GM18520 (cell line): ENCODE measurements around the gene FZD10.

Experiments
- ATAC-seq: cut with Tn5 transposase; IDR thresholded peaks from one replicate; pipeline ENCODE4 v1.9.1; 2021; ENCODE audit not compliant: unreplicated experiment

Gene FZD10

DNA sequence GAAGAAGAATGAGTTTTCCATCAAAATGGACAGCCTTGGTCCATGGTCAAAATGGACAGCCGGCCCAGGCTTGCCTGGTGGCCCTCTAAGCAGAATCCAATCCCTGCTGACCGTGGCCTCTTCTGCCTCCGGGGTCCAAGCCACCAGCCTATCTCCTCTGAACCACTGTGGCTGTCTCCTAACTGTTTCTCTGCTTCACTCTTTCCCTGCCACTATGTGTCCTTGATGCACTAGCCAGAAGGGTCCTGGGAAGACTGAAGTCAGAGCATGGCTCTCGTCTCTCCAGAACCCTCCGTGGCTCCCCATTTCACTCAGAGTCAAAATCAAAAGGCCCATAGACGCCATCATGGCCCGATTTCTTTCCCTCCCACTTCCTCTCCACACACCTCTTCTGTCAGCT, 8.5 kb upstream of the FZD10 start:
- ATAC-seq = no peak

DNA sequence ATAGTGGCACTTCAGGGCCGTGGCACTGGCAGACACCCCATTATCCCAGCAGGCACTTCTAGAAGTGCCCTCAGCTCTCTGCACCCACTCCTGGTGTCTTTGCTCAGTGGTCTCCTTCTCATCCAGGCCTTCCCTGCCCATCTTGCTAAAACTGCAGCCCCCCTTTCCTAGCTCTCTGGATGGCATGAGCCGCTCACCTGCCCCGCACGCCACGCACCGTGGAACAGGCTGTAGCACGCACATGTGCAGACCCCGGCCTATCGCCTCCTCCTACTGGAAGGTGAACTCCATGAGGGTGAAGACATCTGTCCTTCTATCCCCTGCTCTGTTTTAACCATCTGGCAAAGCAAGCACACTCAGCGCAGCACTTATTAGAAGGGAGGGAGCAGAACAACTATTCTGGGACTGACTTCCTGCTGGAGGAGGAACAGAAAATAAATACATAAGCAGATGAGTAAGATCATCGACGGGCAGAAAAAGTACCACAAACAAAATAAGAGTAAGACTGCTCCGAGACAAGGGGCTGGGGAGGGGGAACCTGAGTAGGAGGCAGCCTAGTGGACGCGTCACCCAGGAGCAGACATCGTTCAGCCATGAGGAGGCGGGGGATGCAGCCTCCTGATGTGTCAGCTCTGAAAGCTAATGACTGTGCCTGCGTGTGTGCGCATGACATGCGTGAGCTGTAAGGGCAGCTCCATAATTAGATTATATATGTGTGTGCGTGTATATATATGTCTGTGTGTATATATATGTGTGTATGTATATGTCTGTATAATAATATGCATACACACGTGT, 7.8 kb upstream of the FZD10 start:
- ATAC-seq = no peak

DNA sequence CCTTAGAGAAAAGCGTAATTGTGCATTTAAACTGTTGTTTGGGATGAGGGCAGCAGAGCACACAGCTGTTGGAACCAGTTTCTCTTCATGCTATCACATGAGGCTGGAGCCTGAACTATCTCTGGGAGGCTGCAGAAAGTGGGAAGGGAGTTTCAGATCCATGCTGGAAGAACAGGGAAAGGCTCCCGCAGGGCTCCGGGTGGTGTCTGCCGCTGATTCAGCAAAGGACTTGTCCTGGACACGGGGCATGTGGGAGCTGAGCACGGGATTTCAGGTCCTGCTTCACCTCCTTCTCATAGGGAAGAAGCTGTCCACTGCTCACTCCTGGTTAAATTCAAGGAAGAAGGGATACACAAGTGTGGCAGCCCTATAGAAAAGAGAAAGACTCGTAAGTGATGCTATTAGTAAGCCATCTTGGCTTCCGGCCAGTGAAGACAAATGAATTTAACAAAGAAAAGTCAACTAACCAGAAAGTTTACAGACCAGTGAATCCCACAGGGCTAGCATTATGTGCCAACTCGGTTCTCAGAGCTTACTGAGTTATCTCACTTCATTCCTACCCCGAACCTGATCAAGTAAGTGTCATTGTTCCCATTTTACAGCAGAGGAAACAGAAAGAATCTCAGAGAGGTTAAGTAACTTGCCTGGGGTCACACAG, 6.7 kb upstream of the FZD10 start:
- no peak for ATAC-seq

DNA sequence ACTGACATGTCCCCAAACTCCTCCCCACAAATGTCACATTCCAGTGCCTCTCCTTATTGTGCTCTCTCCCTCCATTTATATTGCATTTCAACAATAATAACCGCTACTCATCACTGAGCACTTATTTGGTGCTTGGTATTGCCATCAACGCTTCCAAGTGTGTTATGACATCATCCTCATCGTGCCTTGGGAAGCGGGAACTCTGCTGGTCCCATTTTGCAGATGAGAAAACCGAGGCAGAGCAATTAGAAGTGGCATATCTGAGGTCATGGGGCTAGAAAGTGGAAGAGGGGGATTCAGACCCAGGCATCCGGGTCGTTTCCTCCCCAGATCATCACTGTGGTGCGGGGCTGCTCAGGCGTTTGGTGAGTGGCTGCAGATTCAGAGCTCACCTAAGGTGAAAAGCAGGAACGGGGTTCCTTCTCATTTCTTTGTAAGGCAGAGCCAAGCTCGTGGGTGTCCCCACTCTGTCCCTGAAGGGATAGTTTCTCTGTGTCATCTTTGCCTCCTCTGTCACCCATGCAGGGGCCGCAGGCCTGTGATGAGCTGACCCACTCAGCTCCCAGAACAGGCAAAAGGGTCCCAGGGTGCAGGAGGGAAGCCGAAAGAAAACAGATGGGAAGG, 5.5 kb upstream of the FZD10 start:
- ATAC-seq = no peak

DNA sequence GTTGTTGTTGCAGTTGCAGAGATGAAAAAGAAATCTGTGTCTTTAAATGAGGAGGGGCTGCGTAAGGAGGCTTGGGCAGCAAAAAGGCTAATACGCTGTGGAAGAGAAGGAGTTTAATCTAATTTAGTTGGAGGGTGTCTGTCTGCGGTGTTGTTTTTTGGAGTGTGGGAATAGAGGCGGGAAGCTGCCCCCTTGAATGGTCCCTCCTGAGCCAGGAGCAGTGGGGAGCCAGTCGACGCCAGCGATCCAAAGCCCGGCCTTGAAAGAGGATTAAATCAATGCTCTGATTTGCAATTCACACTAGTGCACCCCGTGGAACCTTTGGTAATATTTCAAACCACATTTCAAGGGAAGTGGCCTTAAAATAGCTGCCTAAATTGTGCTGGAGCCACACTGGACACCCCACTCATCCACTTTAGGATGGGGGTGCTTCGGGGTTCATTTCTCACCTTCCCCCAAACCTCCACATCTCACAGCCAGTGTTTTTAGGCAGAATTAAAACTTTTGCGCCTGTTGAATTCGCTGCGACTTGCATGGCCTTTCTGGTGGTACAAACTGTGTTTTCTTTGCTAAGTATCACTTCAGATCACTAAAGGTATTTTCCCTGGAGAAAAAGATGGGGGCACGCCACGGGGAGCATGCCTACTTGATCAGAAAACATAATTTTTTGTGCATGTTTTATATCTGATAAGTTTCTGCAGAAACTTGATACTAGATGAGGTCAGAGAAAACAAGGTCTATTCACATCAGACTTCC, 4.1 kb upstream of the FZD10 start:
- no peak for ATAC-seq

DNA sequence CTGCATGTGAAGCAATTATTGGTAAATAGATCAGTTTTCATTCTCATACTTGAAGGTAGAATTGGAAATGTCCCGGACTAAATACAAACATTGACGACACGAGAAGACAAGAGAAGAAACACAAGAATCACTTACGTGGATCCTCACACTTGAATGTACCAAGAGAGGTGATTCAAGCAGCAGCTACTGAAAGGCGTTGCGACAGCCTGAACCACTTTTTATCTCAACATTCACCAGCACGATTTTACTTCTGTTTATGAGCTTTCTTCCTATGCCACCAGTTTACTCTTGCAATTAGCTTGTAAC, 3.6 kb upstream of the FZD10 start:
- ATAC-seq = no peak

DNA sequence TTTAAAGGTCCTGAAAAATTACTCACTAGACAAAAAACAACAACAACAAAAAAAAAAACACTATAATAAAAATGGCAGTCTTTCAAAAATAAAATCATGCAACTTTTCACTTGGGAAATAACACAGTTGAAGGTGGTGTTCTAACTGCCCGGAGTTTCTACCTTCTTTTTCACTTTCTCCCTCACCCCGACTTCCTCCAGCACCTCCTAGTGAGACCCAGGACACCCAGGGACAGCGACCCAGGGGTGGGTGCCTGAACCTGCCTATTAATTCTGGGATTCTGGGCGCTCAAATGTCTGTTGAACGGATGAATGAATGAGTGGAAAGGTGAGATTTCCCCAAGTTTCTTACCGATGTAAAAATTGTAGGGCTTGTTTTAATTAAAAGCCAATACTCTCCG, 2.0 kb upstream of the FZD10 start:
- no peak for ATAC-seq

DNA sequence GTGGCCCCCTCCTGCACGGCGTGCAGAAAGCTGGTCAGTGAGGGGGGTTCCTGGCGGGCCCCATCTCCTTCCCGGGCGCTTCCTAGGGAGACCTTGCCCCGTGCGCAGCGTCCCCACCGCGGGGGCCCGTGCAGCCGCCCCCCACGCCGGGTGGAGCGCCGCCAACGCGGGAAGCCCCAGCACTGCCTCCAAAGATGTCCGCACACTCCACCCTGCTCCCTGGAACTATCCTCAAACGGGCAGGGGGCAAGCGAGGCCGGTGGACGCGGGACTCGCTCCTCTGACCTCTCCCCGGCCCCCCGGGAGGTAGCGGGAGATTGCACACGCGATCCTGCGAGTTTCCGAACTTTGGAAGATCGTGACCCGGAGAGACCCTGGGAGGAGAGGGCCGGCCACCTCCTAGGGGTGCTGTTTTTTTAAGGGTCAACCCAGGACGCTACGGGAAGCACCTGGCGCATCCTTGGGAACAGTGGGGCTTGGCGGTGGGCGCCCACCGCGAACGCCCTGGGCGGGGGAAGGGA, 1.5 kb upstream of the FZD10 start:
- no peak for ATAC-seq

DNA sequence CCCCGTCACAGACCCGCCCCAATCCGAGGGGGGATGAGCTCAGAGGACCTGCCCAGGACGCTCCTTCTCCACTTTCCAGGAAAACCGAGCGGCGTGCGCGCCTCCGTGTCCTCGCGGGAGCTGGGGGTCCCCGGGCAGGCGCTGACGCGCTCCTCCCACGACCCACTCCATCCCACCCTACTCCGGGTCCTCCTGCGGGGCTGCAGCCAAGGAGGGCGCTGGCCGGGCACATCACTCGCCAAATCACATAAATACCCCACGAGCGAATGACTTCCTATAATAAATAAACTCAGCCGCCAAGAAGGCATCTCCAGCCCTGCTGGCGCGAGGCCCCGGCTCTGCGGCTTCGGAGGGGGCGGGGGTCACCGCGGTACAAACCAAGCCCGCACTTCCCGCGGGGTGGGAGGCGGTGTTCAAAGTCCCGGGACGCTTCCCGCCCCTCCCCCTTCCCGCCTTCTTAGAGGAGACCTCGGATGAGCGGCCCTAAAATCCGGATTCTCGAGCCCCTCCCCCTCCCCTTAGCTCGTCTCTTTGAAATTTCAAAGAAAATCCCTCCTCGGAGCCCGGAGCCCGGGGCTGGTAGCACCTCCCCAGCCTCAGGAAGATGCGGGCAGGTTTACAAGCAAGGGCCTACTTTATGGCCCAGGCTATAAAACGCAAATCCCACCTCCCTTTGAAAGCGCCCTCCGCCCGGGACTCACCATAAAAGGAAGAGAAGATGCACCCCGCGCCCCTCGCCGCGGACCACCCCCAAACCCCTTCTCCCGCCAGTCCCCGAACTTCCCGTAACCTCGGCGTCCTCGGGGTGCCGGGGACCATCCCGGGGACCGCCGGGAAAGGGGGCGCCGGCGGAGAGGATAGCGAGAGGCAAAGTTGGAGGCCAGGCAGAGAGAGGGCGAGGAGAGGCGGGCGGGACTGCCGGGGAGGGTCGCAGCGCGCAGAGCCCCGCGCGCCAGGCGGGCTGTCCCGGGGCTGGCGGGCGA, 712 bp upstream of the FZD10 start:
- ATAC-seq = no peak

DNA sequence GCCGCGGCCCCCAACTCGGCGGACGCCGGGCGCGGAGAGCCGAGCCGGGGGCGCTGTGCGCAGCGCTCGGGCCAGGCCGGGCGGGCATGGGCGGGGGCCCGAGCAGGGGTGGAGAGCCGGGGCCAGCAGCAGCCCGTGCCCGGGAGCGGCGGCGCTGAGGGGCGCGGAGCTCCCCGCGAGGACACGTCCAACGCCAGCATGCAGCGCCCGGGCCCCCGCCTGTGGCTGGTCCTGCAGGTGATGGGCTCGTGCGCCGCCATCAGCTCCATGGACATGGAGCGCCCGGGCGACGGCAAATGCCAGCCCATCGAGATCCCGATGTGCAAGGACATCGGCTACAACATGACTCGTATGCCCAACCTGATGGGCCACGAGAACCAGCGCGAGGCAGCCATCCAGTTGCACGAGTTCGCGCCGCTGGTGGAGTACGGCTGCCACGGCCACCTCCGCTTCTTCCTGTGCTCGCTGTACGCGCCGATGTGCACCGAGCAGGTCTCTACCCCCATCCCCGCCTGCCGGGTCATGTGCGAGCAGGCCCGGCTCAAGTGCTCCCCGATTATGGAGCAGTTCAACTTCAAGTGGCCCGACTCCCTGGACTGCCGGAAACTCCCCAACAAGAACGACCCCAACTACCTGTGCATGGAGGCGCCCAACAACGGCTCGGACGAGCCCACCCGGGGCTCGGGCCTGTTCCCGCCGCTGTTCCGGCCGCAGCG, 639 bp downstream of the FZD10 start:
- ATAC-seq = no peak

DNA sequence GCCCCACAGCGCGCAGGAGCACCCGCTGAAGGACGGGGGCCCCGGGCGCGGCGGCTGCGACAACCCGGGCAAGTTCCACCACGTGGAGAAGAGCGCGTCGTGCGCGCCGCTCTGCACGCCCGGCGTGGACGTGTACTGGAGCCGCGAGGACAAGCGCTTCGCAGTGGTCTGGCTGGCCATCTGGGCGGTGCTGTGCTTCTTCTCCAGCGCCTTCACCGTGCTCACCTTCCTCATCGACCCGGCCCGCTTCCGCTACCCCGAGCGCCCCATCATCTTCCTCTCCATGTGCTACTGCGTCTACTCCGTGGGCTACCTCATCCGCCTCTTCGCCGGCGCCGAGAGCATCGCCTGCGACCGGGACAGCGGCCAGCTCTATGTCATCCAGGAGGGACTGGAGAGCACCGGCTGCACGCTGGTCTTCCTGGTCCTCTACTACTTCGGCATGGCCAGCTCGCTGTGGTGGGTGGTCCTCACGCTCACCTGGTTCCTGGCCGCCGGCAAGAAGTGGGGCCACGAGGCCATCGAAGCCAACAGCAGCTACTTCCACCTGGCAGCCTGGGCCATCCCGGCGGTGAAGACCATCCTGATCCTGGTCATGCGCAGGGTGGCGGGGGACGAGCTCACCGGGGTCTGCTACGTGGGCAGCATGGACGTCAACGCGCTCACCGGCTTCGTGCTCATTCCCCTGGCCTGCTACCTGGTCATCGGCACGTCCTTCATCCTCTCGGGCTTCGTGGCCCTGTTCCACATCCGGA, 1.4 kb downstream of the FZD10 start:
- ATAC-seq = no peak

DNA sequence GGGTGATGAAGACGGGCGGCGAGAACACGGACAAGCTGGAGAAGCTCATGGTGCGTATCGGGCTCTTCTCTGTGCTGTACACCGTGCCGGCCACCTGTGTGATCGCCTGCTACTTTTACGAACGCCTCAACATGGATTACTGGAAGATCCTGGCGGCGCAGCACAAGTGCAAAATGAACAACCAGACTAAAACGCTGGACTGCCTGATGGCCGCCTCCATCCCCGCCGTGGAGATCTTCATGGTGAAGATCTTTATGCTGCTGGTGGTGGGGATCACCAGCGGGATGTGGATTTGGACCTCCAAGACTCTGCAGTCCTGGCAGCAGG, 1.9 kb downstream of the FZD10 start:
- no peak for ATAC-seq

DNA sequence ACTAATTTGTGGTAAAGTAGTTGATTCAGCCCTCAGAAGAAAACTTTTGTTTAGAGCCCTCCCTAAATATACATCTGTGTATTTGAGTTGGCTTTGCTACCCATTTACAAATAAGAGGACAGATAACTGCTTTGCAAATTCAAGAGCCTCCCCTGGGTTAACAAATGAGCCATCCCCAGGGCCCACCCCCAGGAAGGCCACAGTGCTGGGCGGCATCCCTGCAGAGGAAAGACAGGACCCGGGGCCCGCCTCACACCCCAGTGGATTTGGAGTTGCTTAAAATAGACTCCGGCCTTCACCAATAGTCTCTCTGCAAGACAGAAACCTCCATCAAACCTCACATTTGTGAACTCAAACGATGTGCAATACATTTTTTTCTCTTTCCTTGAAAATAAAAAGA, 2.7 kb downstream of the FZD10 start:
- no peak for ATAC-seq

DNA sequence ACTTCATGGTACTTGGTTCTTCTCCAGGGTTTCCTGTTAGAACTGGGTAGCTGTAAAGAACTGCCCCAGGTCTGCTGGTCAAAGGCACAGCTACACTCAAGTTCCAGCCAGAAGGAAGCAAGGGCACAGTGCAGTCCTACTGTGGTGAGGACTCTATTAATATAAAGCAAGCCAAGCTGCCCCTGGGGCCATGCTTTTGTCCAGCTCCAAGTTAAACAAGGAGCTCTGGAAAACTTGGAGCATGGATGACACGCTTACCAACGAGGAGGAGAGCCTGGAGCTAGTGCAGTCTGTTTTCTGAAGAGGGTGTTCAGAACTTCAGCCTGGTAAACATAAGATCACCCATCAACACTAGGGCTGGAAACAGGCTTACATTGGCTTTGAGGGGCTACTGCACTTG, 4.0 kb downstream of the FZD10 start:
- ATAC-seq = no peak

DNA sequence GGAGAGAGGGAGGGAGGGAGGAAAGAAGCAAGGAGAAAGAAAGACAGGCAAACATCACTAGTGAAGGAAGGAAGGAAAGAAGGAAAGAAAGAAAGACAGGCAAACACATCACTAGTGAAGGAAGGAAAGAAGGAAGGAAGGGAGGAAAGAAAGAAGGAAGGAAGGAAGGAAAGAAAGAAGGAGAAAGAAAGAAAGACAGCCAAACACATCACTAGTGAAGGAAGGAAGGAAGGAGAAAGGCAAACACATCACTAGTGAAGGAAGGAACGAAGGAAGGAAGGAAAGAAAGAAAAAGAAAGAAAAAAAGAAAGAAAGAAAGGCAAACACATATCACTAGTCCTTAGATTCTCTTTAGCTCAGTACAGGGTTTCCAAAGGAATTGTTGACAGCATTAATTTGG, 5.3 kb downstream of the FZD10 start:
- no peak for ATAC-seq

DNA sequence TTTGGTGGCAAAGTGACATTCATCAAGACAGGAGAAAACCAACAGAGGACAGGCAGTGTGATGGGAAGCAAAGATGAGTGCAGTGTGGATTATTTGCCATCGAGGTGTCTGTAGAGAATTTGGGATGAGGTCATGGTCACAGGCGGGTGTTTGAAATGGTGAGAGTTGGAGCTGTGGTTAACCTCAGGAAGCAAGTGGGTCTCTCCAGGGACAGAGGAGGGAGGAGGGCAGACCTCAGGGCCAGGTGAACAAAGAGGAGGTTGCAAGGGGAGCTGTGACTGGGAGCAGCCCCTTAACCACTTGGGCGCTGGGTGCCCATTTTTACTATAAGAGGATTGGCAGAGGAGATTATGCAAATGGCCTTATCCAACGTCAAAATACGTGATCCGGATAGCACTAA, 7.0 kb downstream of the FZD10 start:
- no peak for ATAC-seq

DNA sequence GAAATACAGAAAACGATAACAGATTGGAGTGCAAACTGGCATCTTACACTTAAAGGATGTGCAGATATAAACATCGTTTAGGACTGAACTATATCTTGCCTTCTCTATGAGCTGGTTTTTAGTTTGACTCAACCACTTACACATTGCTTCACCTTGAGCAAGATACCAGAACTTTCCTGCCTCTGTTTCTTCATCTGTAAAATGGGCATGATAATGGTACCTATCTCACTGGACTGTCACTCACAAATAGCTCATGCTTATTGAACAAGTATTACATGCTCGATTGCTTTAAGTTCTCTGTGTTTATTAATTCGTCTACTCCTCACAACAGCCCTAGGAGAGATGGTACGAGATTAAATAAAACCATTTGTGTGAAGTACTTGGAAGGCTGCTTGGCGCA, 7.7 kb downstream of the FZD10 start:
- no peak for ATAC-seq

DNA sequence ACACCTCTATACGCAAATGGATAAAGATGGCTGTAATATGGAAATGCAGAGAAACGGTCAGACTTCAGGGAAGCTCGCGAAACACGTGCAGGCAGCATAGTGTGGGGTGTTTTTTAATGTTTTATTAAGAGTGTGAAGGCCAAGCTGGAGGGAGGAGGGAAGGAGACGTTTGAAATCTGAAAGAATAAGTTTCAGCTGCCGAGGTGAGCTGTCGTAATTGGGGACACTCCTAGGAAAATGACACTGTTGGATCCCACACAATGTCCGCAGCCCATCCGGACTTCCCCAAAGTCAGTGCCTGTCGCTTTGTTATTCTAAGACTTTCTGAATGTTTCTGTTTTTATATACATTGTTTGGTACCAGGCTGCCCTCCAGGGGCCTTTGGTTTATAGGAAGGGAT, 8.3 kb downstream of the FZD10 start:
- ATAC-seq = no peak

DNA sequence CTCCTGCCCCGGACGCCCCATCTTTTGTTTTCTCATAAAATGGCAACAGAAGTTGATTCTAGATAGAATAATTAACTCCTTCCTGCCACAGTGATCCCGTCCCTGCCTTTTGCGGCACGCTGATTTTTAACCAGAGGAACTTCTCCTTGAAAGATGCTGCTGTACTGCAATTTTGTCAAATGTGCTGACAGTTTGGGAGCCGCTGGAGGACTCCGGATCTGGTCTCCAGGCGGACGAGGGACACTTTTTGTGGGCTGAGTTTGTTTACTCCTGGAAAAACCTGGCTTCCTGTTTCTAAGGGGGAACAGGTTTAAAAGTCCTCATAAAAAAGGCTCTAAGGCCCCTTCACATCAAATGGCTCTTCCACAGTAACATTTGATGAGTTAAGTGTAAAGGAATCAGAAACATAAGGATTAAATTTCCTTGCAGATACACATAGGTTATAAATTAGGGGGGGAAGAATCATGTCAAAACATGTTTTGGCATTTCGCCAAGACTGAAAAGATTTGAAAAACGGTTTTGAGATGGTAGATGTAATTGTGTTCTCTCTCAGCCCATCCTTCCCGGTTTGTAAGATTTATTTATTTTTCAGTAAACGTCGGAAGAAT, 15.5 kb downstream of the FZD10 start:
- no peak for ATAC-seq
